ENCODE data around the gene ING3.

Gene ING3

DNA sequence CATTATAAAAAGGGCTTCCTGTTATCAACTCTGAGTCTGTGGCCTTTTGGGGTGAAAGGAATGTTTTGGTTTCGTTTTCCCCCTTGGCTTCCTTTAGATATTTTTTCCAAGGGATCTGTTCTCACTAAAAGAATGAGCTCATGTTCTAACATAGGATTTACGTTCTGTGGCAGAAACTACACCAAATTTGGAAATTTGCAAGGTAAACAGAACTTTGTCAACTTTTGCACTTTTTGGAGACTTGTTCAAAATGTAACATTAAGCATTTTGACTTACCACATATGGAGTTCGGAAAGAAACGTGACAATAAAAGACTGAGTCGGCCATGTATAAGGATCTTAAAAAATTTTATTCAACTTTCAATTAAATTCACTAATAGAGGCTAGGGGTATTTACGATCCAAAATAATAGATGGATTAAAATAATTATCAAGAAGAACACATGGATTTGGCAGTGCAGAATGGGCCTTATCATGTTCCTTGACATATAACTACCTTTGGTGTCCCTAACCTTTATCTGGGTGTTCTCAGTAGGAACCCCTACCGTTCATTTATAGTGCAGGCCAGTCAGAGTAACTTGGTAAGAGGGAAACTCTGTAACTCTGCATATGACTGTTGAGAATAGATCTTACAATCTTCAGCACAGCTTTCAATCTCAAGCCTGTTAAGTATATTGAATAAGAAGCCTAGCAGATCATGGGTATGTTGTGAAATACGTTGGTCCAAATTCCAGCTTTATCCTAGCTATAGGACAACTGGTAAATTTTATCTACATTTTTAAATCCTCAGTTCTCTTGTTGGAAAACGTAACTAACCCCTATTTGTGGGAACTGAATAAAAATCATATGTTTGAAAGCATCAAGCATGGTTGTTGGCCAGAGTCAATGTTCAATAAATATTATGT, 49.8 kb downstream of the ING3 start:
- H3K79me2 ChIP-seq (ENCODE audit: control insufficient read depth, low read length) = no peaks in the 10 kb centered on the region

DNA sequence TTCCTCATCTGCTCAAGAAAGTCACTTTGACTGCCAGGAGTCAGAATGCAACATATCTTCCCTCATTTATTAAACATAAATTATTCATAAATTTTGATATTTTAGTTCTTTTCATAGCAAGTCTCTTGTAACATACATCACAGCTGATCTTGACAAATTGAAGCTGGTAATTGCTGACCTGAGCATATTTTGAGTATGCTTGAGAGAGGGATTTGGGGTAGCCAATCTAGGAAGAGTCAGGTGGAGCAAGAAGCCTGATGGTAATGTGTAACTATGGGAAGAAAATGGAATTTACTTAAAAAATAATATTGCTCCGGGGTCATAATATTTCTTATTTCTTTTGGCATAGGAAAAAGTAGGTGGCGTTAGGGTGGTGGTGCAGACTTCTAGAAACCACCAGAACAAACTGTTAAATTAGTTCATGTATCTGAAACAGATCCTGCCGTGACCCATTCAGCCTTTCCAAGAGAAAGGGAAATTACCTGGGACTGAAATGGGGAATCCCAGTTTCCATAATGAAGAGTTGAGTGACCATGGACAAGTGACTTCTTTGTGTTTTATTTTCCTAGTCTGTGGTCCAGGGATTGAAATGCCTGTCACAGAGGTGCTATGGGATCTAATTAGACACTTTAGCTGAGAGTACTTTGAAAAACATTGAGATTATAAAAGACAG, 50.8 kb downstream of the ING3 start:
- peaks cover 12% of the 10 kb centered on the region for H3K4me1 ChIP-seq (ENCODE audit: control insufficient read depth, low read length)

More for the DNA sequence above, 49.8 kb downstream of the ING3 start:
- Histone ChIP-seq H3K36me3 (ENCODE audit: control insufficient read depth, low read length) (no peaks in the 10 kb centered on the region), H4K20me1 (ENCODE audit: control insufficient read depth, insufficient read depth, low read depth, low read length) (no peaks in the 10 kb centered on the region), H3F3A (ENCODE audit: control insufficient read depth, insufficient read depth) (peaks cover 3% of the 10 kb centered on the region; the same call in 1 of the 2 replicates), H3K27me3 (ENCODE audit: control insufficient read depth, low read length) (peaks cover 18% of the 10 kb centered on the region), H3K4me1 (ENCODE audit: control insufficient read depth, low read length) (peaks cover 22% of the 10 kb centered on the region), H3K9me2 (replicated peaks; ENCODE audit: control insufficient read depth, low read length) (no peaks in the 10 kb centered on the region), H3K9me3 (ENCODE audit: control insufficient read depth, insufficient read depth, low read length) (no peaks in the 10 kb centered on the region), H3K27ac (ENCODE audit: low read depth, low read length) (no peak overlapping the region), H3K4me2 (ENCODE audit: low read length) (no peak overlapping the region), H3K4me3 (ENCODE audit: low read length) (no peak overlapping the region)
- no peak for TF ChIP-seq EZH2phosphoT487 (IDR thresholded peaks at IDR 0.05; ENCODE audit: borderline replicate concordance, low read length)
- TF ChIP-seq, protein P1, sequence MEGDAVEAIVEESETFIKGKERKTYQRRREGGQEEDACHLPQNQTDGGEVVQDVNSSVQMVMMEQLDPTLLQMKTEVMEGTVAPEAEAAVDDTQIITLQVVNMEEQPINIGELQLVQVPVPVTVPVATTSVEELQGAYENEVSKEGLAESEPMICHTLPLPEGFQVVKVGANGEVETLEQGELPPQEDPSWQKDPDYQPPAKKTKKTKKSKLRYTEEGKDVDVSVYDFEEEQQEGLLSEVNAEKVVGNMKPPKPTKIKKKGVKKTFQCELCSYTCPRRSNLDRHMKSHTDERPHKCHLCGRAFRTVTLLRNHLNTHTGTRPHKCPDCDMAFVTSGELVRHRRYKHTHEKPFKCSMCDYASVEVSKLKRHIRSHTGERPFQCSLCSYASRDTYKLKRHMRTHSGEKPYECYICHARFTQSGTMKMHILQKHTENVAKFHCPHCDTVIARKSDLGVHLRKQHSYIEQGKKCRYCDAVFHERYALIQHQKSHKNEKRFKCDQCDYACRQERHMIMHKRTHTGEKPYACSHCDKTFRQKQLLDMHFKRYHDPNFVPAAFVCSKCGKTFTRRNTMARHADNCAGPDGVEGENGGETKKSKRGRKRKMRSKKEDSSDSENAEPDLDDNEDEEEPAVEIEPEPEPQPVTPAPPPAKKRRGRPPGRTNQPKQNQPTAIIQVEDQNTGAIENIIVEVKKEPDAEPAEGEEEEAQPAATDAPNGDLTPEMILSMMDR (IDR thresholded peaks at IDR 0.05; ENCODE audit: low read depth, low read length, poor library complexity, severe bottlenecking) = no peak

DNA sequence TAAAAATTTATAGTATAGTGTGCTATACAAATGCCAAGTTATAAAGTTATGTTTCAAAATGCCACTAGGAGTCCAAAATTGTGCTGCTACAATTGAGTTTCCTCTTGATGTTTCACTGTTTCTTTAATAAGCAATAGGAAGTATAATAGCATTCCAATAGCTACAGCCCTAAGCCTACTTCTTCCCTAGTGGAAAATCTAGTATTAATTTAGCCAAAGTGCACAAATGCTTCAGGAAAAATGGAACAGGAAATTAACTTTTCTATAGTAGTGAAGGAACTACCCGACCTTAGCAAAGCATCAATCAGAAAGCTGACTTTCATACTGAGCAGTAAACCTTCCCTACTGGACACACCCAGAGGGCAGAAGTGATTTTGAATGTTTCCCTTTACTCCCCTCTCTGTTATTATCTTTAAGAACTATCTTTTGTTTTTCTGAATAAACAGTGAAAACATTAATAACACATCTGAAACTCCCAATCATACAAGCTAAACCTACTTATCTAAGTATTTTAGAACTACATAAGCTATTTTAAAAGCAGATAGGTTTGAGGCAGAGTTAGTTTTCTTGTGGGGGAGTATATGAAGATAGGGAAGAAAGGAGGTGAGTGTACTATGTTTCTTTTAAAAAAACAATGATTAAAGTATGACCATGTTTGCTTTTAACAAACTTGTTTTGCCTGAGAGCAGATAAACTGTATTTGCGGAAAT, 51.6 kb downstream of the ING3 start:
- H3K27ac ChIP-seq (ENCODE audit: low read depth, low read length) = no peak overlapping the region
- H3K4me3 ChIP-seq (ENCODE audit: low read length) = no peak overlapping the region
- H3K36me3 ChIP-seq (ENCODE audit: control insufficient read depth, low read length) = no peaks in the 10 kb centered on the region
- no peaks in the 10 kb centered on the region for H3K79me2 ChIP-seq (ENCODE audit: control insufficient read depth, low read length)
- no peaks in the 10 kb centered on the region for H3K9me3 ChIP-seq (ENCODE audit: control insufficient read depth, insufficient read depth, low read length)
- TF ChIP-seq, protein P1 (IDR thresholded peaks at IDR 0.05; ENCODE audit: low read depth, low read length, poor library complexity, severe bottlenecking) = no peak
- no peak for TF ChIP-seq EZH2phosphoT487 (IDR thresholded peaks at IDR 0.05; ENCODE audit: borderline replicate concordance, low read length)
- peaks cover 4% of the 10 kb centered on the region for H3K4me1 ChIP-seq (ENCODE audit: control insufficient read depth, low read length)
- no peaks in the 10 kb centered on the region for H3K9me2 ChIP-seq (replicated peaks; ENCODE audit: control insufficient read depth, low read length)
- no peaks in the 10 kb centered on the region for H3F3A ChIP-seq (ENCODE audit: control insufficient read depth, insufficient read depth)
- no peak overlapping the region for H3K4me2 ChIP-seq (ENCODE audit: low read length)
- H3K27me3 ChIP-seq (ENCODE audit: control insufficient read depth, low read length) = peaks cover 29% of the 10 kb centered on the region
- H4K20me1 ChIP-seq (ENCODE audit: control insufficient read depth, insufficient read depth, low read depth, low read length) = no peaks in the 10 kb centered on the region

More for the DNA sequence above, 50.8 kb downstream of the ING3 start:
- no peak overlapping the region for H3K27ac ChIP-seq (ENCODE audit: low read depth, low read length)
- H3K4me2 ChIP-seq (ENCODE audit: low read length) = no peak overlapping the region
- no peak overlapping the region for H3K4me3 ChIP-seq (ENCODE audit: low read length)
- no peaks in the 10 kb centered on the region for H3K9me2 ChIP-seq (replicated peaks; ENCODE audit: control insufficient read depth, low read length)
- no peaks in the 10 kb centered on the region for H3K79me2 ChIP-seq (ENCODE audit: control insufficient read depth, low read length)
- H3K9me3 ChIP-seq (ENCODE audit: control insufficient read depth, insufficient read depth, low read length) = no peaks in the 10 kb centered on the region
- H4K20me1 ChIP-seq (ENCODE audit: control insufficient read depth, insufficient read depth, low read depth, low read length) = no peaks in the 10 kb centered on the region
- peaks cover 3% of the 10 kb centered on the region; the same call in 1 of the 2 replicates for H3F3A ChIP-seq (ENCODE audit: control insufficient read depth, insufficient read depth)
- peaks cover 21% of the 10 kb centered on the region for H3K27me3 ChIP-seq (ENCODE audit: control insufficient read depth, low read length)
- TF ChIP-seq EZH2phosphoT487 (IDR thresholded peaks at IDR 0.05; ENCODE audit: borderline replicate concordance, low read length) = no peak
- TF ChIP-seq, protein P1 (IDR thresholded peaks at IDR 0.05; ENCODE audit: low read depth, low read length, poor library complexity, severe bottlenecking) = no peak
- no peaks in the 10 kb centered on the region for H3K36me3 ChIP-seq (ENCODE audit: control insufficient read depth, low read length)
